ENCODE data around the gene SMARCC1. TPM values are rescaled to one million over a fixed set of nuclear protein-coding genes. Genes with fewer than 3 reads are reported as not detected.

SMARCC1 gene
- total RNA-seq, 1 donor from 2014 or later, result 99.6 TPM

DNA sequence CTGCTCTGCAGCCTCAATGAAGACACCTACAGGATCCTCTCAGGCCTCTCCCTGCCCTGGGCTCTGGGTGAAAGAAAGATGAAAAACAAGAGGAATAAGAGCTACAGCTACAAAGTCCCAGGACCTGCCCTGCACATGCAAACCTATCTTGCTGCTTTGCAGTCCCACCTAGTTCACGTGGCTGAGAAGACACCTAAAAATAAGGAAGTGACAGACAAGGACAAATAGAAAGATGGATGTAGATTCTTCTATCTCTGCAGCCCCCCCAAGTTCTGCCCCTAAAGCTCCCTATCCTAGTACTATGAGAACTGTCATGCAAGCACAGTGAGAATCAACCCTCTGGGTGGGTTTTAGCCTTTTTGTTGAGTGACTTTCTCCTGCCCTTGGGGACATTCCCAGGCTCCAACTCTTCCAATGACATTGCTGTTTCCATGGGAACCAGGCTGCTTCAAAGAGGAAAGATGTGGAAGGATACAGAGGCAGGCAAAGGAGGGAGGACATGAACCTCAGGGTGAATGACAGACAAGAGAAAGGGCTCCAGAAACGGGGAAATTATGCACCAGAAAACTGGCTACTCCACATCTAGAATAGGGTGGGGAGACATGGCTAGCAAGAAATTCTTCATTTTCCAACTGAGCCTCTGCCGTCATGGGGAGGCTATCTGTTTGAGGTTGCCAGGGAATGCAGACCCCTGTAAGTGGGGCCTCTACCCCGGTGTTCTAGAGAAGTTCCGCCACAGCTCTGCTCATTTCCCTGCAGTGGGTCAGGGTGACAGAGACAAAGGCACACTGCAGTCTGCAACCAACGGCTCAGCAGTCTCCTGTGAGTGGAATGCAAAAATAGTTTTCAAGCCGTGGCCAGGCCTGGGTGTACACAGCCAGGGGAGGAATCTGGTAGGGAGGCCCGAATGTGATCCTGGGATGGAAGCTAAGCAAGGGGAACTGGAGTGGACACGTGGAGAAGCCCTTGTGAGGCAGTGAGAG is 208.2 kb downstream of the SMARCC1 start:
- DNase-seq (ENCODE audit: extremely low spot score, unreplicated experiment), result no peak
- Mint-ChIP-seq H3K27ac (ENCODE audit: unreplicated experiment) (no peak overlapping the region), H3K4me1 (ENCODE audit: unreplicated experiment) (peaks cover 2% of the 10 kb centered on the region), H3K27me3 (ENCODE audit: unreplicated experiment) (peaks cover 32% of the 10 kb centered on the region), H3K4me3 (ENCODE audit: unreplicated experiment) (no peak overlapping the region), H3K9me3 (ENCODE audit: unreplicated experiment) (no peaks in the 10 kb centered on the region), H3K36me3 (ENCODE audit: unreplicated experiment) (no peaks in the 10 kb centered on the region)
- TF ChIP-seq, protein P1, sequence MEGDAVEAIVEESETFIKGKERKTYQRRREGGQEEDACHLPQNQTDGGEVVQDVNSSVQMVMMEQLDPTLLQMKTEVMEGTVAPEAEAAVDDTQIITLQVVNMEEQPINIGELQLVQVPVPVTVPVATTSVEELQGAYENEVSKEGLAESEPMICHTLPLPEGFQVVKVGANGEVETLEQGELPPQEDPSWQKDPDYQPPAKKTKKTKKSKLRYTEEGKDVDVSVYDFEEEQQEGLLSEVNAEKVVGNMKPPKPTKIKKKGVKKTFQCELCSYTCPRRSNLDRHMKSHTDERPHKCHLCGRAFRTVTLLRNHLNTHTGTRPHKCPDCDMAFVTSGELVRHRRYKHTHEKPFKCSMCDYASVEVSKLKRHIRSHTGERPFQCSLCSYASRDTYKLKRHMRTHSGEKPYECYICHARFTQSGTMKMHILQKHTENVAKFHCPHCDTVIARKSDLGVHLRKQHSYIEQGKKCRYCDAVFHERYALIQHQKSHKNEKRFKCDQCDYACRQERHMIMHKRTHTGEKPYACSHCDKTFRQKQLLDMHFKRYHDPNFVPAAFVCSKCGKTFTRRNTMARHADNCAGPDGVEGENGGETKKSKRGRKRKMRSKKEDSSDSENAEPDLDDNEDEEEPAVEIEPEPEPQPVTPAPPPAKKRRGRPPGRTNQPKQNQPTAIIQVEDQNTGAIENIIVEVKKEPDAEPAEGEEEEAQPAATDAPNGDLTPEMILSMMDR (IDR thresholded peaks at IDR 0.05), result no peak

DNA sequence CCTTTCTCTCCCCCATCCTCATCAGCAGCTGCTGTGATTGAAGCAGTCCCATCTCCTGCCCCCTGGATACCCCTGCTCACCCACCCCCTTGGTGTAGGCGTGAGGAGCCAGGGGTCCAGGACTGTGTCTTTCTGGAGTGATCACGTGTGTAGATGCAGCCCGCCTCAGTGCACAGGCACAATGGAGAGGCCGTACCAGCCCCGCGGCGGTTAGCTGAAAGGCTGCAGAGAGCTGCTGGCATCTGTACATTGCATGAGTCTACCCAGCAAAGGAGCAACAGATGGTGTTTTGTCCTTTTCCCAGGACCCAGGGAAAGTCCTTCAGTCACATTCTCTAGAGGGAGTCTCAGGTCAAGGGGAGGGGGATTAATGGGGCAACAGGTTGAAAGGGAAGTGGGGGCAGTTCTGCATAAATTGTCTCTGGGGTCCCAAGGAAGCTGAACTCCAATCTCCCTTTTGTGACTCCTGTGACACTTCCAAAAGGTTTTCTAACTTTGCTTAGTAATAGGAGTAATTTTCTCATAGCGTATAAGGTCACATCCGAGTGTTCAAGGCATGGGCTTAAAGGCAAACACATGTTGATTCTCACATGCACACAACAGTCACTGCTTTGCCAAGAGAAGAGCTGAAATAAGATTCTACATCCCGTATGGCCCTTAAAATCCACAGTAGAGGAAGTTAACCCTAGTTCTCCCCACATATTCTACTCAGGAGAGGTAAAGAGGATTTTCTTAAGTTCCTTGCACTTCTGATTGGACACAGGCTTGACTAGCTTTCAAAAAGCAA is 210.1 kb downstream of the SMARCC1 start:
- DNase-seq (ENCODE audit: extremely low spot score, unreplicated experiment), result no peak
- Mint-ChIP-seq H3K4me1 (ENCODE audit: unreplicated experiment) (peaks cover 2% of the 10 kb centered on the region), H3K4me3 (ENCODE audit: unreplicated experiment) (no peak overlapping the region), H3K27ac (ENCODE audit: unreplicated experiment) (no peak overlapping the region), H3K36me3 (ENCODE audit: unreplicated experiment) (no peaks in the 10 kb centered on the region), H3K9me3 (ENCODE audit: unreplicated experiment) (no peaks in the 10 kb centered on the region), H3K27me3 (ENCODE audit: unreplicated experiment) (peaks cover 32% of the 10 kb centered on the region)
- TF ChIP-seq, protein P1 (IDR thresholded peaks at IDR 0.05), result no peak

DNA sequence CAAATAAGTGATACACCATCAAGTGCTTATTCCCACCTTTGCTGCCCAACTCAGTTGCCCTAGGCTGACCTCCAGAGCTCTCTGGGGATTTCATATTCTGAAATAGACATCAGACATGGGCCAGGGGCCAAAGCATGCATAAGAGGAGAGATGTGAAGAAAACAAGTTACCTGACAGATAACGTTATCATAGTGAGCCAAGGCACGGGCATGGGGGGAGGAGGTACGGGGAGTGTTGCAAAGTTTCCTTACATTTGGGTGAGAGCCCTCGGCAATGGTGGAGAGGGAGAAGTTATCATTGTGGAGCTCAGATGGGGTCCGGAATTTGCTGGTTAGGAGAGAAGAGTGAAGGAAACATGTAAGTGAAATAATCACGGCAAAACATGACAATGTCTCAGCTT is 212.8 kb downstream of the SMARCC1 start:
- peaks cover 2% of the 10 kb centered on the region for H3K4me1 Mint-ChIP-seq (ENCODE audit: unreplicated experiment)
- DNase-seq (ENCODE audit: extremely low spot score, unreplicated experiment), result no peak
- TF ChIP-seq, protein P1 (IDR thresholded peaks at IDR 0.05), result no peak
- no peak overlapping the region for H3K4me3 Mint-ChIP-seq (ENCODE audit: unreplicated experiment)
- no peaks in the 10 kb centered on the region for H3K9me3 Mint-ChIP-seq (ENCODE audit: unreplicated experiment)
- no peak overlapping the region for H3K27ac Mint-ChIP-seq (ENCODE audit: unreplicated experiment)
- H3K27me3 Mint-ChIP-seq (ENCODE audit: unreplicated experiment), result peaks cover 25% of the 10 kb centered on the region
- H3K36me3 Mint-ChIP-seq (ENCODE audit: unreplicated experiment), result no peaks in the 10 kb centered on the region

DNA sequence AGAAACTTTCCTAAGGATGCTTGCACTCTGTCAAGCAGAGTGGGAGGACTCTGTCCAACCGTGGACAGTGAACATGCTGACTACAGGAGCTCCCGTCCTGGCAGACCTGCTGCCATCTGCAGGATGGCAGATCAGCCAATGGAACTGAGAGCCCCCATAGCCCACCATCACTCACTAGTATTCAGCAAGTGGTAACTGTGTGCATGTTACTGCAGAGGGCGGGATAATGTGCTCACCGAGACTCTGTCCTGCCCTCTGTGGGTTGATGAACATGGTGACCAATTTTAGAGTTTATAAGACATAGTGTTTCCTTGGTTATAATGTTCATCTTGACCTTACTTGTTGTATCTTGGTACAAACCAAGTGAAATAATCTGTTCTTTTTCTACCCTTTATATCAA is 214.5 kb downstream of the SMARCC1 start:
- H3K27me3 Mint-ChIP-seq (ENCODE audit: unreplicated experiment), result peaks cover 13% of the 10 kb centered on the region
- no peak for DNase-seq (ENCODE audit: extremely low spot score, unreplicated experiment)
- H3K4me3 Mint-ChIP-seq (ENCODE audit: unreplicated experiment), result no peak overlapping the region
- TF ChIP-seq, protein P1 (IDR thresholded peaks at IDR 0.05), result no peak
- H3K27ac Mint-ChIP-seq (ENCODE audit: unreplicated experiment), result no peak overlapping the region
- no peaks in the 10 kb centered on the region for H3K36me3 Mint-ChIP-seq (ENCODE audit: unreplicated experiment)
- H3K4me1 Mint-ChIP-seq (ENCODE audit: unreplicated experiment), result peaks cover 2% of the 10 kb centered on the region
- H3K9me3 Mint-ChIP-seq (ENCODE audit: unreplicated experiment), result no peaks in the 10 kb centered on the region

DNA sequence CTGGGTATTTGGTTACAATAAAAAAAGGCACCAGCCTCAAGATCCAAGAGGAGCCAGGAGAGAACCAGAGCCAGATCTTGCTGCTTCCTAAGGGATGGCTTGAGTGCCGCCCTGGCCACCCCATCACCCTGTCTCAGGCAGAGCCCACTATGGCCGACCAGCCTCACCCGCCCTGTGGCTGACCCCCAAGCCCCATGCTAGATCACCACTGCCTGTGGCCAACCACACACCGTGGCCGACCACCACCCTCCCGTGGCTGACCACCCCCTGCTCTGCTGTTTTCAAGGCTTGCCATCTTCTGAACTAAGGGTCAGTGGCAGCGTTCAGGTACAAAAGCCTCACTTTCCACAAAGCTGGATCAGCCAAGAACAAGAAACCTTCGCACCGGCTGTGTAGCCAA is 215.0 kb downstream of the SMARCC1 start:
- no peak overlapping the region for H3K27ac Mint-ChIP-seq (ENCODE audit: unreplicated experiment)
- no peak overlapping the region for H3K4me3 Mint-ChIP-seq (ENCODE audit: unreplicated experiment)
- TF ChIP-seq, protein P1 (IDR thresholded peaks at IDR 0.05), result no peak
- DNase-seq (ENCODE audit: extremely low spot score, unreplicated experiment), result no peak
- peaks cover 2% of the 10 kb centered on the region for H3K4me1 Mint-ChIP-seq (ENCODE audit: unreplicated experiment)
- H3K27me3 Mint-ChIP-seq (ENCODE audit: unreplicated experiment), result peaks cover 8% of the 10 kb centered on the region
- no peaks in the 10 kb centered on the region for H3K36me3 Mint-ChIP-seq (ENCODE audit: unreplicated experiment)
- H3K9me3 Mint-ChIP-seq (ENCODE audit: unreplicated experiment), result no peaks in the 10 kb centered on the region
